HG03060 (cell line): Measurements from ENCODE around the gene MIOX.

Experiments used
- ATAC-seq: cut with Tn5 transposase; IDR thresholded peaks from one replicate; pipeline ENCODE4 v1.9.1; 2021; ENCODE audit warnings: low read depth, moderate number of reproducible peaks; ENCODE audit not compliant: unreplicated experiment

MIOX gene

DNA sequence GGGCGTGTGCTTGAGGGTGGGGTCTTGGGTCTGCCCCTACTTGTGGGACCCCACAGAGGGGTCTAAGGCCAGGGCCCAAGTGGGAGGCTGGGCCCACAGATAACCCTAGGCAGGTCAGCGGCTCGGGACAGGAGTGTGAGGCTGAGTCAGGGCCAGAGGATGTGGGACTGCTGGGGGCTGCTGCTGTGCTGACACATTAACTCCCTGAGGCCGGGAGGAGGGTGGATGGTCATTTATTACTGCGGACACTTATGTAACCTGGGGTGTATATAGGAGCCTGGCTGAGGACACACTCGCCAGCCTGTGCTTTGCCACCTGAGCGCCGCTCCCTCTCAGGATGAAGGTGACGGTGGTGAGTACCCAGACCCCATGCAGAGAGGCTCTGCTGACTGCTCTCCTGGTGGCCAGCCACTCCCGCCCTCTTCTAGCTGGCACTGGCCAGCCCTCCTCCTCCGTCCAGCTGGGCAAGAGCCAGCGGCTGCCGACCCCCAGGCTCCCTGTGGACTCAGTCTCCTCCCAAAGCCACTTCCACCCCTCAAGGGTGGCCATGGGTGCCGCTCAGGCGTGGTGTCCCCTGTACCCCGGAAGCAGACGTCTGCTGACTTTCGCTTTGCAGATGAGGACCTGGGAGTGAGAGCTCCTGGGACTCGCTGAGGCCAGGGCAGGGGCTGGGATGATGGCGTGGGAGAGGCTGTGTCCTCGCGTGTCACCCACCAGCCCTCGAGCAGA lies at the start of gene MIOX:
TSS of gene MIOX (plus strand) at position 299 of the 729 bp plus-strand sequence. CDS start at position 338, 39 bp downstream.
- ATAC-seq: no peak

DNA sequence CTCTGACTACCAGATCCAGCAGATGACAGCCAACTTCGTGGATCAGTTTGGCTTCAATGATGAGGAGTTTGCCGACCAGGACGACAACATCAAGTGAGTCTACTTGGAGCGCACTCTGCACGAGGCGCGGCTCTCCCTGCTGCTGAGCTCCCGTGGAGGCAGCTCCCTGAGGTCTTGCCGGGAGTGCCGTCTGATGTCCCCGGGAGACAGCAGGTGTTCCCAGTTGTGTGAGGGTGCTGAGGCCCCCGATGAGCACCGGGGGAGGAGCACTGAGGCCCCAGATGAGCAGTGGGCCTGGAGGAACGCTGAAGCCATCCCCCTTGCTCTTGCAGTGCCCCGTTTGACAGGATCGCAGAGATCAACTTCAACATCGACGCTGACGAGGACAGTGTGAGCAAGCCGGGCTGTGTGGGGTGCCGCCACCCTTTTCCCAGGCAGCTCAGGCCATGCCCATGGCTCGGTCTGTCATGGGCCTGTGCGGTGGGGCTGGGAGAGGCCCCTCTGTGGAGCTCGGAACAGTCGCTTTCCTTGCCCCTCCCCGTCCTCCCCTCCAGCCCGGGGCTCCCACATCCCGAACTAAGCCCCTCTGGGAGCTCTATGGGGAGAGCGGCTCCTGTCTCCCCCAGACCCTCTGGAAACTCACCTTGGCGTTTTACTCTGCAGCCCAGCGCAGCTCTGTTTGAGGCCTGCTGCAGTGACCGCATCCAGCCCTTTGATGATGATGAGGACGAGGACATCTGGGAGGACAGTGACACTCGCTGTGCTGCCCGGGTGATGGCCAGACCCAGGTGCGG lies 49.0 kb upstream of the MIOX start:
- no peak for ATAC-seq

DNA sequence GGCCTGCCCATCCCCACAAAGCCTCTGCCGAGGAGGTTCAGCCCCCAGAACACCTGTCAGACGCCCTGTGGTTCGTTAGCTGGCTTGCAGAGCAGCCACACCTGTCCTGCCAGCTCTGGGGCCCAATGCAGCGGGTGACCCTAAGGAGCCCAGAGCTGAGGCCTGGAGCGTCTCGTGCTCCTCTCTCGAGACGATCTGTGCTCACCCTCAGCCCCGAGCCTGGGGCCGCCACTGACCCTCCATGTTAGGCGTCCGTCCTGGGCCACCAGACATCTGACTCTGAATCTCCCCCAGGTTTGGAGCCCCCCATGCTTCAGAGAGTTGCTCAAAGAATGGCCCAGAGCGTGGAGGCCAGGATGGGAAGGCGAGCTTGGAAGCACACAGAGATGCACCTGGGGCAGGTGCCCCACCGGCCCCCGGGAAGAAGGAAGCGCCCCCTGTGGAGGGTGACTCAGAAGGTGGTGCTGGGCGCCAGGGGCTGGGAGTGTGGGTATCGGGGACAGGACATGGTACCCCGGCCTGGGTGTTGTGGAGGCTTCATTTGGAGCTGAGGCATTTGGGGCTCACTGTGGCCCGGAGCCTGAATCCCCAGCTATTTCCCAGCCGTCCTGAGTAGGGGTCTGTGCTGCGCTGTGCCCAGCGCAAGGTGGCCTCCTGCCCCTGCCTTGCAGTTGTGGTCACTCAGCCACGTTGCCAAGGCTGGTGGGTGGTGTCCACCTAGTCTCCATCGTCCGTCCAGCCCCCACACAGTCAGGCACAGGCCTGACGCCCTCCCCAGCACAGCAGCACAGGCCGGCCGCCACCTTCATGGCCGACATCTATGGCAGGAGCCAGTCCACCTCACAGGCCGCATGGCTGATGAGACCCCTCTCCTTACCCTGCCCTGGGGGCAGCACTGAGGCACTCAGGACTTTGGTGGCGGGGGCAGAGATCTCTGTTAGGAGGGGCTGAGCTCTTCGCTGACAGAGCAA lies 48.1 kb upstream of the MIOX start:
- ATAC-seq: no peak

DNA sequence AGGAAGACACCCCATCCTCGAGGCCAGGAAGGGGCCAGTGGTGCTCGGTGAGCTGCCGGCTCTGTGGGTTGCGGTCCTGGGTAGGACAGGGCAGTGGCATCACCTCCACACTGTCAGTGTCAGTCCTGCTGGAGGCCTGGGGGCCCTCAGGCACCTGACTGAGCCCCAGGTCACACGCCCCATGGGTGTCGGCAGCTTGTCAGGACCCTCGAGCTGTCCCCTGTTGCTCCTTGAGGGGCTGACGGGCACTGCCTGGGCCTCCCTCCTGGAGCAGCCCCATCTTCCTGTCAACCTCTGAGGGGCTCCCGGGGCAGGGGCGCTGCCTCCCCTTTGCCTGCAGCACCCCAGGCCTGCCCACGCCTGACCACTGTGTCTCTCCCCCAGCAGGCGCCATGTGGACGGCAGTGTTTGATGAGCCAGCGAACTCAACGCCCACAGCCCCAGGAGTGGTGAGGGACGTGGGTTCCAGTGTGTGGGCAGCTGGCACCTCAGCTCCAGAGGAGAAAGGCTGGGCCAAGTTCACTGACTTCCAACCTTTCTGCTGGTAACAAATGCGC lies 47.3 kb upstream of the MIOX start:
- no peak for ATAC-seq

DNA sequence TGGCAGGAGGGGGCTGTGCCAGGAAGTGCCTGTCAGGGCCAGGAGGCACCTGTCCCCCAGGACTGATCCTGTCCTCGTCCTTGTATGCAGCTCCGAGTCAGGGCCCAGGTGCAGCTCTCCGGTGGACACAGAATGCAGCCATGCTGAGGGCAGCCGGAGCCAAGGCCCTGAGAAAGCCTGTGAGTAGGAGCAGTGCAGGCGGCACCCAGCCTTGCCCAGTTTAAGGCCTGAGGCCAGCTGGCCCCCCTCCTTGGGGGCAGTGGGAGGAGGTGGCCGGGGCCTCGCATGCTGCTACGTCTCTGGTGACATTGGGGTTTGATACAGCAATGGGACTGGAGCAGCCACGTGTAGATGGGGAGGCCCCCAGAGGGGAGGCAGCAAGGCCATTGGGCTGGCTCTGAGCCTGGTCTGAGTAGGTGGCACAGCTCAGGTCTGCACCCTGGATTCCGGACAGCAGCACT lies 46.8 kb upstream of the MIOX start:
- ATAC-seq: no peak

DNA sequence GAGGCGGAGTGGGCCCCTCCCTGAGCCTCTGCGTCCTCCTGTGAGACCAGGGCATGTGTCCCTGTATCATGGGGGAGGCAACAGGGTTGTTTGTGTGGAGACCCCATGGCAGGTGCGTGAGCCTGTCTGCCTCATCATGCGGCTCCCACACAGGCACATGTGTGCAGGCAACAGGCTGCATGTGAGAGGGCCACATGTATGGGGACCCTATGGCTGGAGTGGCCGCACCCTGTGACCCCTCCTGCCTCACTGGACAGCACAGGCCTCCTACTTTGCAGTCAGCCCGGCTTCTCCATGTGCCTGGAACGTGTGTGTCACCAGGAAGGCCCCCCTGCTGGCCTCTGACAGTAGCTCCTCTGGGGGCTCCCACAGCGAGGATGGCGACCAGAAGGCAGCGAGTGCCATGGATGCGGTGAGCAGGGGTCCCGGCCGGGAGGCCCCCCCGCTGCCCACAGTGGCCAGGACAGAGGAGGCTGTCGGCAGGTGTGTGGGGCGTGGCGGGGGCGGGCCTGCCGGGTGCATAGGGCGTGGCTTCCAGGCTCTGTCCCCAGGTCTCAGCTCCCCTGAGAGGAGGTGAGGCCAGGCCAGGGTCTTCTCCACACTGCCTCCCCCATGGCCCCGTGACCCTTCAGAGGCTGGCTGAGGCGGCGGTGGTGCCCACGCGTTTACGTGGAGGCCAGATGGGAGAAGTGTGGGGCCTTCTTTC lies 46.0 kb upstream of the MIOX start:
- no peak for ATAC-seq

DNA sequence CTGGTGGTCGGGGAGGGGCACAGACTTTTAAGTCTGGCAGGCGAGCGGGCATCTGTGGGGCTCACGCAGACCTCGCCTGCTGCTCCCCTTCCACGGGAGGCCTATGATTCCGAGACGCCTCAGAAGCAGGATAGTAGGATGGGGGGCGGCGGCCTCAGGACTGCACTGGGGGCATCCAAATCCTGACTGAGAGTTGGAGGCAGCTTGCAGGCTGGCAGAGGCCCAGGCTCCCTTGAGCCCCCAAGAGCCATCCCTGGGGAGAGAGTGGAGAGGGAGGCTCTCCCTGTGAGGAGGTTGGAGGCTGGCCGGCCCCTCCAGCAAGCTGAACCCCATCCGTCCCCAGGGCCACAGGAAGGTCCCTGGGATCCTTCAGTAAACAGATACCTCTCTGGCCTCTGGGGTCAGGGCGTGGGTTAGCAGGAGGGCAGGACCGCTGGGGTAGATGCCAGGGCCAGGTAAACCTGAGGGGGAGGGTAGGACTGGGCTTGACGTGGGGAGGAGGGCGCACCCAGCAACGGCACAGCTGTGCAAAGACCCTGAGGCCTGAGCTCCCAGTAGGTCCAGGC lies 45.1 kb upstream of the MIOX start:
- ATAC-seq: no peak

DNA sequence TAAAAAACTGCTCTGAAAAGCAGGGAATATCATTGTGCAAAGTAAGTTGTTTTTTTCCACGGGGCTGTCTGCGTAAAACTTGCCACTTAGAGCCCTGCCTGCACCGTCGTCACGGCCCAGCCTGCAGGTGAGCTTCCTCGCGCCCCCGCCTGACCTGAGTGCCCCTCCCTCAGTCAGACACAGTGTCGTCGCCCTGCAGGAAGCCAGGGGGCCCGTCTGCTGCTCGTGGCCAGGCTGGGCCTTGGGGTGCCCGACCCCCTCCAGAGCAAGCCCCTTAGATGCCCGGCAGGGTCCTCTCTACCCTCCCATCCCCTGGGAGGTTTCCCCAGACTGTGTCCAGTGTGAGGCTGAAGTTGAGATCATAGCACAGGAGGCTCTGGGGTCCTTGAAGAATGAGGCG lies 43.5 kb upstream of the MIOX start:
- no peak for ATAC-seq

DNA sequence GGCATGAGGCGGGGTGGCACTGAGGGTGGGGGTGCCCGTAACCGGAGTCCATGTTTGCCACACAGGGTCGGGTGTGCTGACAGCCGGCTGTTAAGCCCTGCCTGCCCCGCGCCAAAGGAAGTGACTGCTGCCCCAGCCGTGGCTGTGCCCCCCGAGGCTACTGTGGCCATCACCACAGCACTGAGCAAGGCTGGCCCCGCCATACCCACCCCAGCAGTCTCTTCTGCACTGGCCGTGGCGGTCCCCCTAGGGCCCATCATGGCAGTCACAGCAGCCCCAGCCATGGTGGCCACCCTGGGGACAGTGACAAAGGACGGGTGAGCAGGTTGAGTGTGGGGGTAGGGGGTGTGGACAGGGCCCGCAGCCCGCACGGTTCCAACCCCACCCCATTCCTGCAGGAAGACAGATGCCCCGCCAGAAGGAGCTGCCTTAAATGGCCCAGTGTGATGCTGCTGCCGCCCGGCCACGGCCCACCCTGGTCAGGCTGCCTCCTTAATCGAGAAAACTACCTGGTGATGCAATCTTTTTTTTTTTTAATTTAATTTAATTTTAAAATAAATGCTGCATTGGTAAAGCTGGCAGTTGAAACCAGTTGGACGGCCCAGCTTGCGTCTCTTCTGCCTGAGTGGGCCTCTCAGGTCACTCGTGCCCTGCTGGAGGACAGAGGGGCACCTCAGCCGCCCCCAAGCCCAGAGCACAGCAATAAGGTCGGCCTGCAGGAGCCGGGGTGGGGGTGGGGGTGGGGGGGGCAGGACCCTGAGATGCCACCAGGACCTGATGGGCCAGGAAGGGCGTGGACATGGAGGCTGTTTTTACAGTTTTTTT lies 42.6 kb upstream of the MIOX start:
- ATAC-seq: no peak

DNA sequence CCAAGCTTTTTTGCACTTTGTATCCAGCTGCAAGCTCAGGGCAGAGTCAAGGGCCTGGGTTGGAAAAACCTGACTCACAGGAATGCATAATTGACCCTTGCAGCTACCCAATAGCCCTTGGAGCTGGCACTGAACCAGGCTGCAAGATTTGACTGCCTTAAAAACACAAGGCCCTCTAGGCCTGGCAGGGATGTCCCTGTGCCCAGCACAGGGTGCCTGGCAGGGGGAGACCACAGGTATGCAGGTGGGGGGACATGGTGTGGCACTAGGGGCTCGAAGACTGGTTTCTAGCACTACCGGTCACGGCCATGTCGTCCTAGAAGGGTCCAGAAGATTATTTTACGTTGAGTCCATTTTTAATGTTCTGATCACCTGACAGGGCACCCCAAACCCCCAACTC lies 42.0 kb upstream of the MIOX start:
- no peak for ATAC-seq

DNA sequence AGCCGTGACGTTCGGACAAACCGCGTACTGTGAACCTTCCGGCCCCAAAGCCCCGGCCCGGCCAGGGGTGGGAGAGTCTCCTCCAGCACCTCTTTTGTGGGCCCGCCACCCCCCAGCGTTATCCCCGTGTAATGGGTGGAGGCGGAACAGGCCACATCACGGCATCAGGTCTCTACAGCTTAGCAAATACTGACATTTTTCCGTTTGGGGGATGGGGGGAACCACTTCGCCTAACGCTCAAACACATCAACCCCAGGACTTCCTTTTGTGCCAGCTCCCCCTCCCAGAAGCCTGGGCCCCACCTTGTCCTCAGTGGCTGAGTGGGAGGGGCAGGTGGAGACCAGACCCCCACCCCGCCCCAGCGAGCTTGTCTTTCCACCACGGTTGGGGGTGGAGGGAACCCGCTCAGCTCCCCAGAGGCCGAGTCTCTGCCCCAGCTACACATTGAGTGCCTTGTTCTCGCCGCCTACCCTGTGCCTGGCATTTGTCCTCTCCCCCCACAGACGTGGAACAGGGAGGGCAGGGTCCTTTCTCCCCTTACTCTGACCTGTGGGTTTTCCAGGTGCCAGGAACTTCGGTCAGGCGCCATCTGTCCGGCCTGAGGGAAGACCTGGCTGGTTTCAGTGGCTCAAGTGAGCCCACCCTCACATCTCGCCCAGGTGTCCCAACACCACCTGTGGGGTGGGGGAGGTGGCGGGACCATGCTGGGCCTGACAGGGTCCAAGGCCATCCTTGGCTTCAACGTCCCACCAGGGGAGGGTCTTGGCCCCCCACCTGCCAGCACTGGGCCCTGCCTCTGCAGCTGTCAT lies 41.4 kb upstream of the MIOX start:
- ATAC-seq: no peak

DNA sequence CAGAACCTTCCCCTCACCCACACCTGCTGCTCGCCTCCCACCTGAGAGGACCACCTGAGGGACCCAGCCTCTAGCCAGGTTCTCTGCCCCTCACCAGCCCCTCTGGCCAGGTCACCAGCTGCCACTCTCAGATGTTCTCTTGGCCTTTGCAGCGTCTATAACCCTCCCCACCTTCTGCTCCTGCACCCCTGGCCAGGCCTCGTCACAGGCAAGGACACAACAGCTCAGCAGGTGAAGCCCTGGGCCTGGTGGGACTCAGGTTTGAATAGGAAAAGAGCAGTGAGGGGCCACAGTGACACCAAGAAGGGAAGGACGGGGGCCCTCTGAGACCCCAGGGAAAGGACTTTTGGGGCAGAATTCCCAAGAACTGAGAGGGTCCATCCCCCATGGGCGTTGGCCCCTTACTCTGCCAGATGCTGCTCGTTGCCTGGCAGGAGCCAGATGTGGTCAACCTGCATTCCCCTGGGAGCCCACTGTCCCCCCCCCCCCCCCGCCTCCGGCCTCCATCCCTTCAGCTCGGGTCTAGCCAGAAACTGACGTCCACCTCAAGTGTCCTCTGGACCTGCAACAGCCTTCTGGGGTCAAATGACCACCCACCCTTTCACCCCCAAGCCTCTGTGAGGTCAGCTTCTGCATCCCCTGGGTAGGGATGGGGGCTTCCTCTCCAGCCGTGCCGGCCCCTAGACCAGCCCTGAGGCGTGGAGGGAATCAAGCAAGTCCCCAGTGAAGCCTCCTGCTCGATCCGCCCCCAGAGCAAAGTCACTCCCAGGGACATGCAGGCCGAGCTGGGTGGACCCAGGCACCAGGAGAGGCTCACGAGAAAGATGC lies 40.6 kb upstream of the MIOX start:
- no peak for ATAC-seq

DNA sequence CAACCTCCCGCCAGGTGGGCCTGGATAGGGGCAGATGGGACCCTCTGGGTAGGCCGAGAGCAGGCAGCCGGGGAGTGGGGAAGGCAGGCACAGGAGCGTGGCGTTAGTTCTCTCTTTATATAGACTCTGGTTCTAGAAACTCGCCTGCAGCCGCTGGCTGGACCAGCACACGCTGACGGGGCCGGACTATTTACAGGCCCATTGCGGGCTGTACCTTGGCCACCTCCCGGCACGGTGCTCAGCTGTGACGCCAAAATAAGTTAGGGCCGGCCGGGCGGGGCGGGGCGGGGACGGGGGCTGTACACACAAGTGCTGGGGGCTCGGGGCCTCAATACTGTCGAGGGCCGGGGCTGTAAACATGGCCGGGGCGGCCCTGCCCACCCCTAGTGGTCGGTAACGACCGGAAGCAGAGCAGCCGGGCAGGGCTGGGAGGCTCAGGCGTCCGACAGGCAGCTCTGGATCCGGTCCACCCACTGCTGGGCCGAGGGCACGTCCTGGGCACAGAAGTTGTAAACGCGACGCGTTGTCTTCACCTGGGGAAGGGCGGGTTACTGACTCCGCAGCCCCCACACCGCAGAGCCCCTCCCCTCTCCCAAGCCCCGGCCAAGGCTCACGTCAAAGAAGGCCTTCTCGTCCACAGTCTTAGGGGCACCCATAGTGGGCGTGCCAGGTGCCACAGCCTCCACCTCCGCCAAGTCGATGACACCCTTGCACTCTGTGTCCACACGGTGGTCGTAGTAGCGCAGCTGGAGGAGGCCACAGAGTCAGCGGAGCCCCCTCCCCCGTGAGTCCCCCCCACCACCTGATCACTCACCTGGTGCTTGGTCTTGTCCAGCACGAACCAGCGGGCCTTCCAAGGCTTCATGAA lies 39.7 kb upstream of the MIOX start:
- no peak for ATAC-seq

DNA sequence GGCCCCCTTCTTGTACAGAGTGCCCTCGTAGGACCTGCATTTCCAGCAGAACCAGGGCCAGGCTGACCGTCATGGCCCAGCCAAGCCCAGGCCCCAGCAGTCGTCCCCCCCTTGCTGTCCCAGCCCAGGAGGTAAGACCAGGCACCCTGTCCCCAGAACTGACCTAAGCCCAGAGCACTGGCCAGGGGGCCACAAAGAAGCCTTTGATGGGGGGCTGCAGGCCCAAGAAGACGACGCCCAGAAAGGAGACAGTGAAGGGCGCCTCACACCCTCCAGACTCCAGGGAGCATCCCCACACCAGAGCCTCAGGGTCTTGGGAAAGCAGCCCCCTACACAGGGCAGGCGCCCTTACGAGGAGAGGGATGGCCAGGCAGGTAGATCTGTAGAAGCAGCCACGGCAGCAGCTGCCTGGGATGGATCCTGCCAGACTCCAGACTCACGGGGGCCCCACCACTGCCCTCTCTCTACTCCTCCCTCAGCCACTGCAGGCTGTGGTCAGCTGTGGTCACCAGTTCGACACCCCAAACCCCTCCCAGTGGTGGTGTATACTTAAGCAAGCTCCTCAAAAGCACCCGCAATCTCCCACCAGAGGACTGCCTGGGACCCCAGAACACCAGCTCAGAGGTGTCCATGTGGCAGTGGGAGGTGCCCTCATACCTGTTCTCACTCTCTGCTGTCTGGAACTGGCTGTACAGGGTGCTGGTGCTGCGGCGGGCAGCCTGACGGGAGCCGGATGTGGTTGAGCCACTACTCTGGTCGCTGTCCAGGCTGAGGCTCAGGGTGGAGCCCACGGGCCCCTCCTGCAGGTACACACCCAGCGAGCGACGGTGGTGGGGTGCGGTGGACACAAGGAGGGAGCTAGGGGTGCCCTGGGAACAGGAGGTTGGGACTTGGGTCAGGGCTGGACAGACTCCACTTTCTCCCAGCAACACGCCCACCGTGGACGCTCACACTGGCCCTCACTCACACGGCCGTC lies 38.8 kb upstream of the MIOX start:
- no peak for ATAC-seq

DNA sequence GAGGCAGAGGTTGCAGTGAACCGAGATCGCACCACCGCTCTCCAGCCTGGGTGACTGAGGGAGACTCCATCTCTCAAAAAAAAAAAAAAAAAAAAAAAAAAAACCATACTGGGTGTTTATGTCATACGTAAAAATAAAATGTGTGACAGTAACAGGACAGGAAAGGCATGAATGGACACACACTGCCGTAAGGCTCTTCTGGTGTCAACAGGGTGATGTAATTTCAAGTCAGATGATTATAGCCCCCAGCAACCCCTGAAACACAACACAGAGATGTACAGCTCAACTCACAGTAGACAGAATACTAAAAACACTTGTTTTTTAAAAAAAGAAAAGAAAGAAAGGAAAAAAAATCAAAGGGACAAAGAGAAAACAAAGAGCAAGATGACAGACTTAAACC lies 34.0 kb upstream of the MIOX start:
- ATAC-seq: no peak
